Measurements from ENCODE around the gene KRTAP10-8.
"Not testable (repeated sequence)": the region's sequence is repeated elsewhere in the genome, so short reads cannot be mapped to it uniquely, and the experiment has no call there.

Gene KRTAP10-8

GRCh38 chr21:44619886-44620285 lies 8.0 kb downstream of the KRTAP10-8 start:
- no peak for DNase-seq

GRCh38 chr21:44623575-44623974 lies 11.7 kb downstream of the KRTAP10-8 start:
- DNase-seq, result no peak

- DNase-seq, result no peak
These were observed 13.9 kb downstream of the KRTAP10-8 start for GRCh38 chr21:44625756-44626155.

- DNase-seq, result no peak
These were observed 14.4 kb downstream of the KRTAP10-8 start for GRCh38 chr21:44626262-44626661.

GRCh38 chr21:44626673-44627143 lies 14.8 kb downstream of the KRTAP10-8 start, which contains the start of gene KRTAP10-9:
KRTAP10-9 (plus strand) TSS chr21:44627093; CDS start chr21:44627172, 79 bp downstream.
- DNase-seq, result no peak

- not testable (repeated sequence) for DNase-seq
These were observed 15.4 kb downstream of the KRTAP10-8 start for GRCh38 chr21:44627181-44627822.

GRCh38 chr21:44627831-44628233 lies 16.0 kb downstream of the KRTAP10-8 start:
- DNase-seq, result not testable (repeated sequence)

GRCh38 chr21:44628707-44629391 lies 17.0 kb downstream of the KRTAP10-8 start:
- DNase-seq, result no peak

- DNase-seq, result no peak
These were observed 18.6 kb downstream of the KRTAP10-8 start for GRCh38 chr21:44630440-44630839.

- no peak for DNase-seq
These were observed 20.2 kb downstream of the KRTAP10-8 start for GRCh38 chr21:44632067-44632466.

GRCh38 chr21:44636209-44637017 lies 24.5 kb downstream of the KRTAP10-8 start:
- no peak for DNase-seq

GRCh38 chr21:44637018-44637850 lies 25.4 kb downstream of the KRTAP10-8 start, which contains the start of gene KRTAP10-10:
KRTAP10-10 (plus strand) TSS chr21:44637356; CDS start chr21:44637418, 62 bp downstream.
- no peak for DNase-seq

GRCh38 chr21:44637851-44638348 lies 26.0 kb downstream of the KRTAP10-8 start:
- not testable (repeated sequence) for DNase-seq

GRCh38 chr21:44638506-44639330 lies 26.8 kb downstream of the KRTAP10-8 start:
- DNase-seq, result not testable (repeated sequence)

- DNase-seq, result no peak
These were observed 27.4 kb downstream of the KRTAP10-8 start for GRCh38 chr21:44639331-44639655.

GRCh38 chr21:44640761-44641160 lies 28.9 kb downstream of the KRTAP10-8 start:
- no peak for DNase-seq

- no peak for DNase-seq
These were observed 31.9 kb downstream of the KRTAP10-8 start for GRCh38 chr21:44643741-44644310.

GRCh38 chr21:44644878-44645277 lies 33.0 kb downstream of the KRTAP10-8 start:
- no peak for DNase-seq

- DNase-seq, result not testable (repeated sequence)
These were observed 34.7 kb downstream of the KRTAP10-8 start, which contains the start of gene KRTAP10-11 for GRCh38 chr21:44646366-44647221. KRTAP10-11 (plus strand) TSS chr21:44646414; CDS start chr21:44646459, 45 bp downstream.

- no peak for DNase-seq
These were observed 35.3 kb downstream of the KRTAP10-8 start for GRCh38 chr21:44647222-44647552.

Data from fibroblast of skin of right biceps (primary cell).